DMS79 (cell line): ENCODE results near the gene MAOB.
"Not testable (repeated sequence)": the region's sequence is repeated elsewhere in the genome, so short reads cannot be mapped to it uniquely, and the experiment has no call there.

ENCODE experiments used
- DNase-seq: peaks from one replicate; lab custom pipeline; 2025; lab: John Stamatoyannopoulos, UW

MAOB gene

GRCh38 chrX:43882294-43882681, at the start of gene MAOB:
Gene MAOB, minus strand, starts transcription at chrX:43882450. Its CDS starts 151 bp downstream, at chrX:43882299.
- no peak for DNase-seq

GRCh38 chrX:43922032-43922431, 39.8 kb upstream of the MAOB start:
- not testable (repeated sequence) for DNase-seq

GRCh38 chrX:43910772-43911171, 28.5 kb upstream of the MAOB start:
- not testable (repeated sequence) for DNase-seq

- no peak for DNase-seq
Observed at GRCh38 chrX:43910012-43910411, 27.8 kb upstream of the MAOB start.

- no peak for DNase-seq
Observed at GRCh38 chrX:43909141-43909540, 26.9 kb upstream of the MAOB start.

- no peak for DNase-seq
Observed at GRCh38 chrX:43899878-43900815, 17.9 kb upstream of the MAOB start.

- no peak for DNase-seq
Observed at GRCh38 chrX:43898406-43899035, 16.3 kb upstream of the MAOB start.

GRCh38 chrX:43897290-43897689, 15.0 kb upstream of the MAOB start:
- DNase-seq, result no peak

GRCh38 chrX:43892336-43892870, 10.2 kb upstream of the MAOB start:
- DNase-seq, result no peak

- no peak for DNase-seq
Observed at GRCh38 chrX:43885617-43886016, 3.4 kb upstream of the MAOB start.

- DNase-seq, result no peak
Observed at GRCh38 chrX:43881410-43882293, 598 bp downstream of the MAOB start.

GRCh38 chrX:43880425-43880824, 1.8 kb downstream of the MAOB start:
- DNase-seq, result no peak

GRCh38 chrX:43878906-43879526, 3.2 kb downstream of the MAOB start:
- no peak for DNase-seq

- DNase-seq, result no peak
Observed at GRCh38 chrX:43876680-43877079, 5.6 kb downstream of the MAOB start.

- no peak for DNase-seq
Observed at GRCh38 chrX:43870758-43871419, 11.4 kb downstream of the MAOB start.

- no peak for DNase-seq
Observed at GRCh38 chrX:43870011-43870410, 12.2 kb downstream of the MAOB start.

GRCh38 chrX:43868791-43869190, 13.5 kb downstream of the MAOB start:
- DNase-seq, result no peak

- DNase-seq, result no peak
Observed at GRCh38 chrX:43866423-43866822, 15.8 kb downstream of the MAOB start.

GRCh38 chrX:43865791-43866190, 16.5 kb downstream of the MAOB start:
- DNase-seq, result no peak

- DNase-seq, result no peak
Observed at GRCh38 chrX:43862434-43862833, 19.8 kb downstream of the MAOB start.

- DNase-seq, result no peak
Observed at GRCh38 chrX:43861750-43862149, 20.5 kb downstream of the MAOB start.
